CD4-positive, alpha-beta T cell treated with Interleukin-1 beta for 1 hour (primary cell): ENCODE measurements around the gene STAB1.
A peak's percentile ranks its signal among the peaks of the same experiment; 100 is the strongest.

Experiments
- DNase-seq, 2 donors: peaks; one replicate each; pipeline ENCODE4 v3.0.0-alpha.2; 2020 to 2022

STAB1 gene

GRCh38 chr3:52458031-52458760 lies 36.9 kb upstream of the STAB1 start:
- no peak for DNase-seq

DNA sequence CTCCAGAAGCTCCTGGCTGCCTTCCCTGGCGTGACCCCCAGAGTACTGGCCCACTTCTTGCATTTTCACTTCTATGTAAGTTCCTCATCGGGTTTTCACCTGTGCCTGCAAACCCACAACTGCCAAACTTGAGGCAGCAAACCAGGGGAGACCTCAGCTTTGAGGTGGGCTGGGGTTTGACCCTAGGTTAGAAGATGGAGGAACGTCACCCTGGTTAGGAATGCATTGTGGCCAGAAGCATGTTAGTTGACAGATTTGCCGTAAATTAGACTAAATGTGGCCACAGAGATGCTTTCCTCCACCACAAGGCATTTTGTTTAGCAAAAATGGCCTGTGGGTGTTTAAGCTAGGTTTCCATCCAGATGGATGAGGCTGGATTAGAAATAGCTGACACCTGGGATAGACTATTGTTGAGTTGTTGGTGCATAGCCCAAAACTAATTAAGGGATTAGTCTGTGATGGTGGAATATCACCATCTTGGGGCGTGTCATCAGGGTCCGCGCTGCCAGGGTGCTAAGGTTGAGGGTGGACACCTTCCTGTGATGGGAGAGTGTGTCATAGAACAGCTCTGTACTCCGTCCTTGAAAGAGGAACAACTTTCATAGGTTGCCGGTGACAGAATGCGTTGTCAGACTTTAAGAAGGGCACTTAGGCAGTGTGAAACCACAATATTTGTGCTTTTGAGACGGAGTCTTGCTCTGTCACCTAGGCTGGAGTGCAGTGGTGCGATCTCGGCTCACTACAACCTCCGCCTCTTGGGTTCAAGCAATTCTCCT lies 36.2 kb upstream of the STAB1 start:
- DNase-seq, result peak; percentile 11

- DNase-seq, result no peak
Observed at GRCh38 chr3:52461874-52462273, 33.3 kb upstream of the STAB1 start.

DNA sequence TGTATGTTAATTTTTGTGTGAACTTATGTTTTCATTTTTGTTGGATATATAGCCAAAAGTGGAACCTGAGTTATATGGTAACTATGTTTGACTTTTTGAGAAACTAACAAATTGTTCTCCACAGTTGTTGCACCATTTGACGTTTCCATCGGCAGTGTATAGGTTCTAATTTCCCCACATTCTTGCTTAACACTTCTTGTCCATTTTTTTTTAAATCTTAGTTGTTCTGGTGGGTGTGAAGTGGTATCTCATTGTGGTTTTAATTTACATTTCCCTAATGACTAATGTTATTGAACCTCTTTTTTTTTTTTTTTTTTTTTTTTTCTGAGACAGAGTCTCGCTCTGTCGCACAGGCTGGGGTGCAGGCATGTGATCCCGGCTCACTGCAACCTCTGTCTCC lies 31.7 kb upstream of the STAB1 start:
- no peak for DNase-seq

DNA sequence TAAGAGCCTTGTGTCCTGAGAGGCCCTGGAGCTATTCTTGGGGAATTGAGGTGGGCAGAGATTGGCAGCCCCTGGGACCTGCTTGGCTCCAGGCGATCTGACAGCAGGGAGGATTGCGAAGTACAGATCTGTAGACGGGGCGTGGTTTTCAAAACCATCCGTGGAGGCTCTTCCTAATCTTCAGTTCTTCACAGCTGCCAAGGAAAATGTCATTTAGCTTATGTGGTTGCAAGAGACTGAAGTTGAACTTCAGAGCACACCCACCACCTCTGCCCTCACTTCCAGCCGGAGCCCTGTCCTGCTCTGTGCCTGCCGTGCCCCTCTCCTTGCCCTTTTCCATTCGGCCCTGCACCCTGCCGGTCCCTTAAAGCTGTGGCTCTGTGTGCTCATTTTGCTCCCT lies 26.8 kb upstream of the STAB1 start:
- DNase-seq, result no peak

- DNase-seq, result no peak
Observed at GRCh38 chr3:52469001-52469400, 26.1 kb upstream of the STAB1 start.

- no peak for DNase-seq
Observed at GRCh38 chr3:52470920-52471319, 24.2 kb upstream of the STAB1 start.

DNA sequence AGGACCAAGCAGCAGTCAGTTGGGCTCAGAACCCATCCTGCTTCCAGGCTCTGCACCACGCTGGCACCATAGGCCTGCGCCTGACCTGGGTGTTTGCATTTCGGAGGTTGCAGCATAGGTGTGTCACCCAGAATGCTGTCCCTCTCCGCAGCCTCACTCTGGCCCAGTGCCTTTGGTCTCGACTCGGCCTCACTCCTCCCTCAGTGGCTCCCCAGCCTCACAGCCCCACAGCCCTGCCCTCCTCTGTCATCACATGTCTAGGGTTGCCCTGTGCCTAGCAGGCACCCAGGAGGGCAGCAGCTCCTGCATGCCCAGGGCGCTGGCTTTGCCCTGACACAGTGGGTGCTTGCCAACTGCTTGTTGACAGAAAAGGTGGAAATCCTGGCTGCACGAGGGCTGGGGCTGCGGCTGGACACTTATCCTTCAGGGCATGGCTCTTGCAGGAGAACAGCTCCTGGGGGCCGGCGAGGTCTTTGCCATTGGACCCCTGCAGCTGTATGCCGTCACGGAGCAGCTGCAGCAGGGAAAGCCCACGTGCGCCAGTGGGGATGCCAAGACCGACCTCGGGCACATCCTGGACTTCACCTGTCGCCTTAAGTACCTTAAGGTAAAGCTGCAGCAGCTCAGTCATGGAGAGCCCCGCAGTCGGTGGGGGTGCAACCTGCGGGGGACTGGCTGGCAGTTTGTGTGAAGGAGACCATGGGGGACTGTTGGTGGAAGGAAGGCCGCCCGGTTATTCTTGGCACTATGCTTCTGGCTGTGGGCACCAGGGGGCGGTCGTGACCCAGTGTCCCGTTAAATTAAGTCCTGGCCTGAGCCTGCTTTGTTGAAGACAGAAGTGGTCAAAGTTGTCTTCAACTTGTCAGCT lies 23.5 kb upstream of the STAB1 start:
- DNase-seq, result peak; percentile 15 to 44

GRCh38 chr3:52472239-52473000 lies 22.7 kb upstream of the STAB1 start:
- DNase-seq, result no peak

DNA sequence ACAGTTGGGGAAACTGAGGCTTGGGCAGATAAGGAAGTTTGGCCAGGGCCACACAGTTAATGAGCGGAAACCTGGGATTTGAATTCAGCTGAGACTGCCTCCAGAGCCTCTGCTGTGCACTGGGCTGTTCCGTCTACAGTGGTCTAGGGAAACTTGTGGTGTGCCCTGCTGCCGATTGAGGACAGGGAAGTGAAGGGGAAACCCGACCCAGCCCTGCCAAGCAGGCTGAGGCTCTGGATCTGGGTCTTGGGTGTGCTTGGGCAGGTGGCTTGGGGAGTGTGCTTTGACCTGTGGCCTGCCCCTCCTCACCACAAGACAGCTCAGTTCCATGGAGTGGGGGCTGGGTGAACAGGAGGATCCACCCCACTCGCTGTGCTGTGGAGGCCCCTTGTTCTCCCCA lies 22.1 kb upstream of the STAB1 start:
- DNase-seq, result no peak

DNA sequence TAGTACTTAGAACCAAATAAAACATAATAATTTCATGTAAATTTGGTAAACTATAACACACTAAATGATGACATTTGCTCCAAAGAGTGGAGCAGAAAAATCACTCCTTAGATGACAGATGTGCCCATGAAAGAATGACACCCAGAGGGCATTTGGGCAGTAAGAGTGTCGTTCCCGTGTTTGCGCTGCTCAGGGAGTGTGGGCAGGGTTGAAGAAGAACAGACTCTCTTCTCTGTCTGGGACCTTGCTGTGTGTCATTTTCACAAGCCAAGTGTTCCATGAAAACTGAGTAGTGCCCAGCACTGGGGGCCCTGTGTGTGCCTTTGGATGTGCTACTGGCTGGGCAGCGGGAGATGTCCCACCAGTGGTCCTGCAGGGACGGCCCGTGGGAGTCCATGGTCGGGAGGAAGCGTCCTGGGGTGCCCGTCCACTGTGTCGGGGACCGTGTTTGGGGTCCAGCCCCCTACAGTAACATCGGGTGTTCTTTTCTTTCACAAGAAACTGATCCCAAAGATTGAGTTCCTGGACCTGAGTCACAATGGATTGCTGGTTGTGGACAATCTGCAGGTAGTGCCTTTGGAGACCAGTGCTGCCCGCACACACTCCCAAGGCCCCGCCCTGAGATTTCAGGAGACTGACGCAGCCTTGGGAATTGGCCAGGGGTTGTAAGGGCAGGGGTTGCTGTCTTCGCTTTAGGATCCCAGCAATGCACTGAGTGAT lies 17.9 kb upstream of the STAB1 start:
- DNase-seq, result no peak

GRCh38 chr3:52477796-52478095 lies 17.4 kb upstream of the STAB1 start:
- DNase-seq, result no peak

- DNase-seq, result no peak
Observed at GRCh38 chr3:52479037-52479876, 15.9 kb upstream of the STAB1 start.

GRCh38 chr3:52479877-52480575 lies 15.1 kb upstream of the STAB1 start:
- no peak for DNase-seq

DNA sequence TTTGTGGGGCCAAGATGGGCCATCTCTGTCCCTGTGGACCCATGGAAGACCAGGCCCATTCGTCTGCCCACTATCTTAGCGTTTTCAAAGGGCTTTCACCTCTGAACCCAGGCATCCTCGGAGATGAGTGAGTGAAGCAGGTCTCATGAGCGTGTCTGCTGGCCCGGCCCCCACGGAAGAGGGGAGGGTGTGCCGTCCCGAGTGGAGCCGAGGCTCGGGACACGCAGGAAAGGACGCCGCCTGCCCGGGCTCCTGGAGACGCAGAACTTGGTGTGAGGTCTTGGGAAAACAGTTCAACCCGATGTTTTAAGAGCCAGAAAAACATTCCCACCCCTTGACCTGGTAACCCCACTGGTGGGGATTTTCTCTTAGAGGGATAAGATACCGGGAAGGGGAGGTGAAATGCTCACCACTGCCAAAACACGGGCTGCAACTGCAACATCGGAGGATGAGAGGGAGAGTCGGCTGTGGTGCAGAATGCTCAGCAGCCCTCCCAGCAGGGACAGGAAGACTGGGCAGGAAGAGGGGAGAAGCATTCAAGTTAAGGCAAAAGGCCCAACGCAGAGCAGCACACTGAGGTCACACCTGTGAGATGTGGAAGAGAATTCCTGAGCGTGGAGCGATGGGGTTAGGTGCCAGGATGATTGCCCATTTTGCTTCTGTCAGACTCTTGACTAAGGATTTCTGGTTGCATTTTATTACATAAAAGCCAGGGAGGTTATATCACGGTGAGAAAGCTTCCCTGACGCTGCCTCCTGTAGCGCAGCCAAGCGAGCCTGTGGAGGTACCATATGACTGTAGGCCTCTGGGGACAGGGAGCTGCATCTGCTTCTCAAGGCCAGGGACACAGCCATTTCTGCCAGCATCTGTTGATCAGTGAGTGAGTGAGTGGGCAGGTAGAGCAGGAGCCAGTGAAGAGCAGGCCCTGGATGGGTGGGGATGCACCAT lies 14.1 kb upstream of the STAB1 start:
- no peak for DNase-seq

- DNase-seq, result no peak
Observed at GRCh38 chr3:52481819-52482521, 13.2 kb upstream of the STAB1 start.

DNA sequence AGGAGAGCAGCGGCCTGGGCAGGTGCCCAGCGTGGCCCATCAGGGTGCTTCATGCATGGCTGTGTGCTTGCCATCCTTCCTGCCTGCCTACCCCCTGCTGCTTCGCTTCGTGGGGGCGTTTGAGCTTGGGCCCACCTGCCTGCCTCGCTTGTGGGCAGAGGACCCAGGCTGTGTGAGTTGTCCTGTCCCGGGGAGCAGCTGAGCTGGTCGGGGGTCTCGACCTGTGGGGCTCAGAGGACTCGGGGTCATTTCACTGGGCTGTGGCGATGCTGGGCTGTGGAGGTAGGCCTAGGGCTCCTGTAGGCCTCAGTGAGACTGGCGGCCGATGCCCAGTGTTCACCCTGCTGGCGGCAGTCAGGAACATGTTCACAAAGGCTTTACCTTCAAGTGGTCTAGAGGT lies 12.1 kb upstream of the STAB1 start:
- no peak for DNase-seq

GRCh38 chr3:52483577-52484381 lies 11.4 kb upstream of the STAB1 start:
- no peak for DNase-seq
